MM.1S (cell line): ENCODE data around the gene AVL9.

Experiments used
- CTCF ChIP-seq: fragments of 300-600 bp; sonication (generic); IDR thresholded peaks from 2 replicates; pipeline ENCODE4 v1.5.1; 2016; ENCODE audit warnings: antibody characterized with exemption, low read length, mixed read lengths
- EZH2phosphoT487 ChIP-seq: fragments of 300-600 bp; sonication (generic); IDR thresholded peaks from 2 replicates; pipeline ENCODE4 v1.6.1; 2018; ENCODE audit warnings: antibody characterized with exemption, low read length

- TF ChIP-seq CTCF (no peak), EZH2phosphoT487 (no peak)
Measured at GRCh38 chr7:32536585-32536984, 41.3 kb downstream of the AVL9 start.
